ENCODE measurements around the gene PCK2.

- TF ChIP-seq TAF1 (IDR thresholded peaks at IDR 0.05; ENCODE audit: borderline replicate concordance, low read depth, low read length) (no peak), POLR2A (IDR thresholded peaks at IDR 0.05; ENCODE audit: low read depth, low read length) (peak; percentile 66)
Observed at GRCh38 chr14:24123424-24124417, 29.6 kb downstream of the PCK2 start.

Measured in GM12892 (cell line).